H9 (cell line): ENCODE results near the gene SP6. TPM values are rescaled to one million over a fixed set of nuclear protein-coding genes. Genes with fewer than 3 reads are reported as not detected.

ENCODE experiments used
- DNase-seq: peaks from one replicate; pipeline ENCODE4 v3.0.0-alpha.2; 2017
- H2AFZ ChIP-seq: one replicate; pipeline ENCODE4 v1.6.1; 2013; ENCODE audit warnings: mild to moderate bottlenecking, low read length, control low read depth, moderate library complexity
- H2AK5ac ChIP-seq: 2 replicates; pipeline ENCODE4 v1.6.1; 2013; ENCODE audit warnings: low read length, control low read depth, mixed read lengths; ENCODE audit not compliant: insufficient read length
- H2BK120ac ChIP-seq: one replicate; pipeline ENCODE4 v1.6.1; 2013; ENCODE audit warnings: low read depth, mild to moderate bottlenecking, low read length, control low read depth, inconsistent platforms; ENCODE audit not compliant: poor library complexity, severe bottlenecking
- H2BK12ac ChIP-seq: 2 replicates; pipeline ENCODE4 v1.6.1; 2013; ENCODE audit warnings: low read length, control low read depth, mixed read lengths, low read depth; ENCODE audit not compliant: insufficient read length
- H2BK15ac ChIP-seq: 2 replicates; pipeline ENCODE4 v1.6.1; 2013; ENCODE audit warnings: low read depth, low read length, control low read depth
- H2BK20ac ChIP-seq: one replicate; pipeline ENCODE4 v1.6.1; 2013; ENCODE audit warnings: low read depth, mild to moderate bottlenecking, low read length, control low read depth, inconsistent platforms; ENCODE audit not compliant: poor library complexity, severe bottlenecking
- H2BK5ac ChIP-seq: 2 replicates; pipeline ENCODE4 v1.6.1; 2013; ENCODE audit warnings: low read length, control low read depth, mixed read lengths; ENCODE audit not compliant: insufficient read length
- H3K14ac ChIP-seq: 2 replicates; pipeline ENCODE4 v1.6.1; 2013; ENCODE audit warnings: low read length, control low read depth; ENCODE audit not compliant: insufficient read depth
- H3K18ac ChIP-seq: 2 replicates; pipeline ENCODE4 v1.6.1; 2013; ENCODE audit warnings: low read depth, mild to moderate bottlenecking, mixed read lengths, low read length, control low read depth; ENCODE audit not compliant: insufficient read length
- H3K23ac ChIP-seq: 2 replicates; pipeline ENCODE4 v1.6.1; 2013; ENCODE audit warnings: low read length, control low read depth, mixed read lengths, low read depth; ENCODE audit not compliant: insufficient read length
- H3K23me2 ChIP-seq: 2 replicates; pipeline ENCODE4 v1.6.1; 2013; ENCODE audit warnings: low read depth, mild to moderate bottlenecking, mixed read lengths, low read length, control low read depth; ENCODE audit not compliant: insufficient read length, poor library complexity, severe bottlenecking
- H3K27ac ChIP-seq: 2 replicates; pipeline ENCODE4 v1.5.1; 2013; ENCODE audit warnings: low read length, control low read depth, mixed read lengths, low read depth; ENCODE audit not compliant: insufficient read length
- H3K27me3 ChIP-seq: 2 replicates; pipeline ENCODE4 v1.6.1; 2013; ENCODE audit warnings: low read length, control low read depth, inconsistent platforms; ENCODE audit not compliant: insufficient read depth
- H3K4ac ChIP-seq: 2 replicates; pipeline ENCODE4 v1.6.1; 2013; ENCODE audit warnings: low read depth, mild to moderate bottlenecking, control low read depth, inconsistent platforms, low read length, moderate library complexity
- H3K4me1 ChIP-seq: 2 replicates; pipeline ENCODE4 v1.6.1; 2013; ENCODE audit warnings: low read length, control low read depth, inconsistent platforms; ENCODE audit not compliant: insufficient read depth
- H3K4me2 ChIP-seq: 2 replicates; pipeline ENCODE4 v1.6.1; 2013; ENCODE audit warnings: low read length, control low read depth, mixed read lengths; ENCODE audit not compliant: insufficient read length, insufficient read depth
- H3K56ac ChIP-seq: 2 replicates; pipeline ENCODE4 v1.6.1; 2013; ENCODE audit warnings: low read depth, mild to moderate bottlenecking, mixed read lengths, low read length, control low read depth; ENCODE audit not compliant: insufficient read length
- H3K79me1 ChIP-seq: 2 replicates; pipeline ENCODE4 v1.6.1; 2013; ENCODE audit warnings: low read depth, mild to moderate bottlenecking, moderate library complexity, low read length, control low read depth, inconsistent platforms; ENCODE audit not compliant: insufficient read depth, poor library complexity, severe bottlenecking
- H3K79me2 ChIP-seq: 2 replicates; pipeline ENCODE4 v1.6.1; 2013; ENCODE audit warnings: low read length, control low read depth, inconsistent platforms; ENCODE audit not compliant: insufficient read depth
- H3K9ac ChIP-seq: 2 replicates; pipeline ENCODE4 v1.6.1; 2013; ENCODE audit warnings: low read length, control low read depth, mixed read lengths; ENCODE audit not compliant: insufficient read length; ENCODE audit errors: extremely low read depth
- H3K9me3 ChIP-seq: one replicate; pipeline ENCODE4 v1.6.1; 2013; ENCODE audit warnings: low read depth, low read length, inconsistent platforms; ENCODE audit not compliant: control insufficient read depth
- H3T11ph ChIP-seq: one replicate; pipeline ENCODE4 v1.6.1; 2013; ENCODE audit warnings: mild to moderate bottlenecking, low read length, control low read depth, inconsistent platforms
- H4K20me1 ChIP-seq: one replicate; pipeline ENCODE4 v1.6.1; 2013; ENCODE audit not compliant: control insufficient read depth, insufficient read length, insufficient read depth
- H4K5ac ChIP-seq: 2 replicates; pipeline ENCODE4 v1.6.1; 2013; ENCODE audit warnings: low read depth, mild to moderate bottlenecking, mixed read lengths, low read length, control low read depth; ENCODE audit not compliant: insufficient read length
- H4K8ac ChIP-seq: replicated peaks from 2 replicates; pipeline ENCODE4 v1.6.1; 2013; ENCODE audit warnings: low read length, control low read depth, mixed read lengths, low read depth; ENCODE audit not compliant: insufficient read length
- H4K91ac ChIP-seq: 2 replicates; pipeline ENCODE4 v1.6.1; 2013; ENCODE audit warnings: low read depth, mild to moderate bottlenecking, moderate library complexity, mixed read lengths, low read length, control low read depth; ENCODE audit not compliant: insufficient read length
- H3K27ac Mint-ChIP-seq, 3 experiments: 2 replicates in 2 of 3; 3 replicates in 1 of 3; pipeline ENCODE4 v1.8.0; 2020 to 2021; ENCODE audit warnings: mixed read lengths in 3 of 3, mild to moderate bottlenecking in 1 of 3, moderate library complexity in 1 of 3
- H3K27me3 Mint-ChIP-seq: 2 replicates; pipeline ENCODE4 v1.8.0; 2021; ENCODE audit warnings: low read depth, mild to moderate bottlenecking, moderate library complexity, mixed read lengths
- H3K36me3 Mint-ChIP-seq, 3 experiments: 2 replicates in 2 of 3; 3 replicates in 1 of 3; pipeline ENCODE4 v1.8.0; 2020 to 2021; ENCODE audit warnings: low read depth in 3 of 3, mixed read lengths in 3 of 3; ENCODE audit not compliant: insufficient read depth in 1 of 3
- H3K4me1 Mint-ChIP-seq, 2 experiments: 2 replicates each; pipeline ENCODE4 v1.8.0; 2020; ENCODE audit warnings: mixed read lengths in 2 of 2
- H3K4me3 Mint-ChIP-seq, 2 experiments: 2 replicates in 1 of 2; 3 replicates in 1 of 2; pipeline ENCODE4 v1.8.0; 2020 to 2021; ENCODE audit warnings: mild to moderate bottlenecking in 2 of 2, mixed read lengths in 2 of 2, moderate library complexity in 1 of 2
- H3K9me3 Mint-ChIP-seq, 2 experiments: 2 replicates in 1 of 2; 3 replicates in 1 of 2; pipeline ENCODE4 v1.8.0; 2020; ENCODE audit warnings: mild to moderate bottlenecking in 2 of 2, mixed read lengths in 2 of 2, moderate library complexity in 1 of 2
- WGBS: extraction: QIAGEN DNeasy Blood & Tissue Kit; methylation state at CpG from one replicate; pipeline ENCODE4 v1.1.7; 2013; ENCODE audit warnings: missing lambda C conversion rate, low lambda C conversion rate, mixed read lengths; ENCODE audit not compliant: insufficient read length; ENCODE audit errors: extremely low coverage; 5-methylcytosine and 5-hydroxymethylcytosine counted together
- total RNA-seq: library from RNA; stranded (reverse); gene quantifications from 2 replicates; pipeline ENCODE4 v1.2.1, GENCODE V29; 2021
- TF ChIP-seq, protein P1 (sequence below): fragments of 200-600 bp; sonication (generic); conservative IDR thresholded peaks from 3 replicates; pipeline ENCODE4 v1.8.0; 2021; ENCODE audit warnings: antibody characterized with exemption, mild to moderate bottlenecking

The SP6 gene
- total RNA-seq, 1 experiment from 2014 or later = 0.90 TPM

DNA sequence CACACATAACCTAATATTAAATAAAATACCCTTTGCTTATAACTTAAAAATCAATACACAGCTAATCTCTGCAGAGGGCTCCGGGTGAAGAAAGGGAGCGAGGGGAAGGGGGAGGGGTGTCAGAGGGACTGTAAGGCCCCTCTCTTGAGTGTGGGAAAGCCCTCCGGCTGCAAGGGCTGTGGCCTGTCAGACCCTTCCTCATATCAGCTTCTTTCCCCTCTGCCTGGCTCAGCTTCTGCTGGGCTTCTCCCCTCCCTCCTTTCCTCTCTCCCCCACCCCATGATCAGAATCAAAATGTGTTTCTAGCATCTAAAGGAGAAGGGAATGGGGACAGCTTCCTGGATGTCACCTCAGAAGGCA is 5.3 kb downstream of the SP6 start:
- Mint-ChIP-seq H3K4me1 (peaks cover 31 to 53% of the 10 kb centered on the region in 2 experiments), H3K27me3 (peaks cover 70% of the 10 kb centered on the region), H3K27ac (no peak overlapping the region), H3K36me3 (peaks cover 0 to 2% (median 0%) of the 10 kb centered on the region in 3 experiments; a peak in 1 of 7 replicates), H3K9me3 (no peaks in the 10 kb centered on the region; a peak in 1 of 5 replicates), H3K4me3 (no peak overlapping the region)
- H3K4ac ChIP-seq = no peak overlapping the region
- H2BK5ac ChIP-seq = no peak overlapping the region
- no peak overlapping the region for H2AK5ac ChIP-seq
- WGBS = no CpG with 5 or more reads among the region's 3 CpGs
- H2BK15ac ChIP-seq = no peak overlapping the region
- no peak overlapping the region for H2BK12ac ChIP-seq
- no peak overlapping the region for H3K27ac ChIP-seq
- no peaks in the 10 kb centered on the region for H3K9me3 ChIP-seq
- no peak overlapping the region for H3K56ac ChIP-seq
- no peaks in the 10 kb centered on the region for H3K79me2 ChIP-seq
- no peak overlapping the region for H3T11ph ChIP-seq
- no peak overlapping the region for H3K9ac ChIP-seq
- no peak overlapping the region for H2AFZ ChIP-seq
- H4K8ac ChIP-seq = no peak overlapping the region
- no peaks in the 10 kb centered on the region for H4K20me1 ChIP-seq
- peaks cover 14% of the 10 kb centered on the region for H3K23me2 ChIP-seq
- no peak overlapping the region for H2BK120ac ChIP-seq
- no peak overlapping the region for H4K91ac ChIP-seq
- TF ChIP-seq, protein P1, sequence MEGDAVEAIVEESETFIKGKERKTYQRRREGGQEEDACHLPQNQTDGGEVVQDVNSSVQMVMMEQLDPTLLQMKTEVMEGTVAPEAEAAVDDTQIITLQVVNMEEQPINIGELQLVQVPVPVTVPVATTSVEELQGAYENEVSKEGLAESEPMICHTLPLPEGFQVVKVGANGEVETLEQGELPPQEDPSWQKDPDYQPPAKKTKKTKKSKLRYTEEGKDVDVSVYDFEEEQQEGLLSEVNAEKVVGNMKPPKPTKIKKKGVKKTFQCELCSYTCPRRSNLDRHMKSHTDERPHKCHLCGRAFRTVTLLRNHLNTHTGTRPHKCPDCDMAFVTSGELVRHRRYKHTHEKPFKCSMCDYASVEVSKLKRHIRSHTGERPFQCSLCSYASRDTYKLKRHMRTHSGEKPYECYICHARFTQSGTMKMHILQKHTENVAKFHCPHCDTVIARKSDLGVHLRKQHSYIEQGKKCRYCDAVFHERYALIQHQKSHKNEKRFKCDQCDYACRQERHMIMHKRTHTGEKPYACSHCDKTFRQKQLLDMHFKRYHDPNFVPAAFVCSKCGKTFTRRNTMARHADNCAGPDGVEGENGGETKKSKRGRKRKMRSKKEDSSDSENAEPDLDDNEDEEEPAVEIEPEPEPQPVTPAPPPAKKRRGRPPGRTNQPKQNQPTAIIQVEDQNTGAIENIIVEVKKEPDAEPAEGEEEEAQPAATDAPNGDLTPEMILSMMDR = no peak
- H3K79me1 ChIP-seq = no peaks in the 10 kb centered on the region
- no peak overlapping the region for H3K18ac ChIP-seq
- DNase-seq = no peak
- no peak overlapping the region for H2BK20ac ChIP-seq
- peaks cover 4% of the 10 kb centered on the region; the same call in 1 of the 2 replicates for H3K4me1 ChIP-seq
- H3K4me2 ChIP-seq = no peak overlapping the region
- H3K27me3 ChIP-seq = peaks cover 44% of the 10 kb centered on the region
- no peak overlapping the region for H3K14ac ChIP-seq
- H4K5ac ChIP-seq = no peak overlapping the region
- H3K23ac ChIP-seq = no peak overlapping the region
